Mesenchymal stem cell (in vitro differentiated cells and primary cell): Measurements from ENCODE around the gene RPS6KA2.

Experiments
- DNase-seq: peaks from one replicate; pipeline ENCODE4 v3.0.0-alpha.2; 2013
- H2AFZ ChIP-seq: one replicate; pipeline ENCODE4 v1.6.1; 2013; ENCODE audit warnings: low read depth, mild to moderate bottlenecking, control low read depth, inconsistent platforms, low read length, moderate library complexity
- H2AK5ac ChIP-seq: 2 replicates; pipeline ENCODE4 v1.6.1; 2013; ENCODE audit warnings: low read length, moderate library complexity, mild to moderate bottlenecking, inconsistent platforms; ENCODE audit not compliant: severe bottlenecking
- H2BK120ac ChIP-seq: one replicate; pipeline ENCODE4 v1.6.1; 2013; ENCODE audit warnings: low read depth, mild to moderate bottlenecking, inconsistent platforms, low read length, moderate library complexity
- H2BK12ac ChIP-seq, 2 experiments: one replicate each; pipeline ENCODE4 v1.6.1; 2013; ENCODE audit warnings: inconsistent platforms in 2 of 2, low read length in 2 of 2, mild to moderate bottlenecking in 2 of 2, moderate library complexity in 2 of 2, control low read depth in 1 of 2
- H2BK15ac ChIP-seq: one replicate; pipeline ENCODE4 v1.6.1; 2013; ENCODE audit warnings: mild to moderate bottlenecking, low read depth, inconsistent platforms; ENCODE audit not compliant: poor library complexity, severe bottlenecking
- H2BK5ac ChIP-seq: 2 replicates; pipeline ENCODE4 v1.6.1; 2013; ENCODE audit warnings: low read depth, mild to moderate bottlenecking, low read length, control low read depth, inconsistent platforms; ENCODE audit not compliant: poor library complexity, severe bottlenecking
- H3K14ac ChIP-seq, 2 experiments: one replicate each; pipeline ENCODE4 v1.6.1; 2013; ENCODE audit warnings: inconsistent platforms in 2 of 2, low read length in 2 of 2, control low read depth in 1 of 2, mild to moderate bottlenecking in 1 of 2, moderate library complexity in 1 of 2
- H3K18ac ChIP-seq, 2 experiments: one replicate each; pipeline ENCODE4 v1.6.1; 2013; ENCODE audit warnings: inconsistent platforms in 2 of 2, low read length in 2 of 2, control low read depth in 1 of 2, low read depth in 1 of 2, mild to moderate bottlenecking in 1 of 2
- H3K23ac ChIP-seq, 2 experiments: one replicate each; pipeline ENCODE4 v1.6.1; 2013; ENCODE audit warnings: inconsistent platforms in 2 of 2, low read length in 2 of 2, mild to moderate bottlenecking in 2 of 2, moderate library complexity in 2 of 2, control low read depth in 1 of 2
- H3K27ac ChIP-seq: 2 replicates; pipeline ENCODE4 v1.5.1; 2013; ENCODE audit warnings: mild to moderate bottlenecking, moderate library complexity, low read length, control low read depth, inconsistent platforms; ENCODE audit not compliant: poor library complexity, severe bottlenecking
- H3K27me3 ChIP-seq, 2 experiments: 2 replicates each; pipeline versions ENCODE4 v1.6.1 to v1.7.0; 2013; ENCODE audit warnings: low read length in 2 of 2, mild to moderate bottlenecking in 2 of 2, moderate library complexity in 2 of 2, control low read depth in 1 of 2, inconsistent platforms in 1 of 2; ENCODE audit not compliant: control insufficient read depth in 1 of 2, insufficient read depth in 1 of 2
- H3K36me3 ChIP-seq, 2 experiments: 2 replicates each; pipeline versions ENCODE4 v1.6.1 to v1.7.0; 2013; ENCODE audit warnings: low read length in 2 of 2, control low read depth in 1 of 2, inconsistent platforms in 1 of 2, low read depth in 1 of 2, mild to moderate bottlenecking in 1 of 2; ENCODE audit not compliant: insufficient read depth in 2 of 2, control insufficient read depth in 1 of 2
- H3K4ac ChIP-seq, 2 experiments: one replicate each; pipeline ENCODE4 v1.6.1; 2013; ENCODE audit warnings: inconsistent platforms in 2 of 2, low read length in 2 of 2, mild to moderate bottlenecking in 2 of 2, moderate library complexity in 2 of 2, control low read depth in 1 of 2, low read depth in 1 of 2
- H3K4me1 ChIP-seq: 2 replicates; pipeline ENCODE4 v1.6.1; 2013; ENCODE audit warnings: low read depth, low read length, control low read depth; ENCODE audit not compliant: control insufficient read depth, insufficient read depth
- H3K4me2 ChIP-seq: 2 replicates; pipeline ENCODE4 v1.6.1; 2013; ENCODE audit warnings: low read length, mild to moderate bottlenecking, inconsistent platforms; ENCODE audit not compliant: poor library complexity, severe bottlenecking
- H3K4me3 ChIP-seq, 2 experiments: 2 replicates each; pipeline versions ENCODE4 v1.5.1 to v1.7.0; 2013; ENCODE audit warnings: low read length in 2 of 2, mild to moderate bottlenecking in 2 of 2, control low read depth in 1 of 2, low read depth in 1 of 2; ENCODE audit not compliant: insufficient read depth in 1 of 2
- H3K79me1 ChIP-seq: replicated peaks from 2 replicates; pipeline ENCODE4 v1.6.1; 2013; ENCODE audit warnings: mild to moderate bottlenecking, control low read depth, low read length, inconsistent platforms; ENCODE audit not compliant: poor library complexity, severe bottlenecking
- H3K9ac ChIP-seq: 2 replicates; pipeline ENCODE4 v1.7.0; 2013; ENCODE audit warnings: mild to moderate bottlenecking, low read length, moderate library complexity
- H3K9me3 ChIP-seq: 2 replicates; pipeline ENCODE4 v1.7.0; 2013; ENCODE audit warnings: mild to moderate bottlenecking, low read length; ENCODE audit not compliant: control insufficient read depth
- H4K8ac ChIP-seq: one replicate; pipeline ENCODE4 v1.6.1; 2013; ENCODE audit warnings: inconsistent platforms, mild to moderate bottlenecking, low read length, moderate library complexity
- H4K91ac ChIP-seq: one replicate; pipeline ENCODE4 v1.6.1; 2013; ENCODE audit warnings: mild to moderate bottlenecking, low read length, inconsistent platforms
- WGBS: methylation state at CpG from one replicate; pipeline ENCODE4 v1.1.7; 2013; ENCODE audit warnings: mixed read lengths; 5-methylcytosine and 5-hydroxymethylcytosine counted together

RPS6KA2 gene

GRCh38 chr6:166438211-166438861, 188.7 kb downstream of the RPS6KA2 start:
- H3K27me3 ChIP-seq, result no peaks in the 10 kb centered on the region

GRCh38 chr6:166437661-166438060, 189.4 kb downstream of the RPS6KA2 start:
- Histone ChIP-seq H2BK15ac (no peak overlapping the region), H3K23ac (no peak overlapping the region), H4K91ac (no peak overlapping the region), H3K4me2 (no peak overlapping the region), H3K14ac (no peak overlapping the region), H2AK5ac (no peak overlapping the region), H2AFZ (no peak overlapping the region), H3K18ac (no peak overlapping the region), H2BK120ac (no peak overlapping the region), H3K36me3 (peaks cover 0 to 5% of the 10 kb centered on the region in 2 experiments), H3K4ac (no peak overlapping the region), H3K4me1 (no peaks in the 10 kb centered on the region), H2BK5ac (no peak overlapping the region), H2BK12ac (no peak overlapping the region), H3K27ac (no peak overlapping the region), H3K9me3 (no peaks in the 10 kb centered on the region), H3K79me1 (no peaks in the 10 kb centered on the region), H3K27me3 (no peaks in the 10 kb centered on the region), H4K8ac (no peak overlapping the region), H3K9ac (no peak overlapping the region), H3K4me3 (no peak overlapping the region)
- DNase-seq, result no peak
- WGBS, result 95% methylated on average over 14 of the region's 15 CpGs

More at GRCh38 chr6:166438211-166438861, 188.7 kb downstream of the RPS6KA2 start:
- no peak overlapping the region for H2BK120ac ChIP-seq
- no peak overlapping the region for H3K9ac ChIP-seq
- no peak overlapping the region for H3K4ac ChIP-seq
- H3K4me1 ChIP-seq, result no peaks in the 10 kb centered on the region
- no peaks in the 10 kb centered on the region for H3K79me1 ChIP-seq
- H4K91ac ChIP-seq, result no peak overlapping the region
- no peak overlapping the region for H3K14ac ChIP-seq
- no peak for DNase-seq
- WGBS, result 96% methylated on average over 16 of the region's 16 CpGs
- H2BK5ac ChIP-seq, result no peak overlapping the region
- no peak overlapping the region for H2AFZ ChIP-seq
- H4K8ac ChIP-seq, result no peak overlapping the region
- H3K27ac ChIP-seq, result no peak overlapping the region
- H3K9me3 ChIP-seq, result no peaks in the 10 kb centered on the region
- H2AK5ac ChIP-seq, result no peak overlapping the region
- H2BK12ac ChIP-seq, result no peak overlapping the region
- H3K4me3 ChIP-seq, result no peak overlapping the region
- no peak overlapping the region for H3K4me2 ChIP-seq
- no peak overlapping the region for H3K18ac ChIP-seq
- peaks cover 0 to 5% of the 10 kb centered on the region in 2 experiments for H3K36me3 ChIP-seq
- H3K23ac ChIP-seq, result no peak overlapping the region
- H2BK15ac ChIP-seq, result no peak overlapping the region

GRCh38 chr6:166436195-166437139, 190.6 kb downstream of the RPS6KA2 start:
- Histone ChIP-seq H3K4me2 (no peak overlapping the region), H3K4ac (no peak overlapping the region), H2BK120ac (no peak overlapping the region), H3K9me3 (no peaks in the 10 kb centered on the region), H3K9ac (no peak overlapping the region), H3K4me3 (no peak overlapping the region), H4K91ac (no peak overlapping the region), H2BK12ac (peak overlapping the region in 1 of 2 experiments; percentile 29), H3K18ac (no peak overlapping the region), H3K14ac (no peak overlapping the region), H4K8ac (no peak overlapping the region), H2BK15ac (no peak overlapping the region), H2AK5ac (no peak overlapping the region), H3K36me3 (peaks cover 0 to 4% of the 10 kb centered on the region in 2 experiments), H3K79me1 (no peaks in the 10 kb centered on the region), H3K23ac (no peak overlapping the region), H3K4me1 (no peaks in the 10 kb centered on the region), H3K27ac (no peak overlapping the region), H2AFZ (no peak overlapping the region), H2BK5ac (no peak overlapping the region), H3K27me3 (no peaks in the 10 kb centered on the region)
- WGBS, result 94% methylated on average over 21 of the region's 24 CpGs
- DNase-seq, result no peak

- peak overlapping the region in 1 of 2 experiments; percentile 23 for H3K14ac ChIP-seq
- H2BK12ac ChIP-seq, result no peak overlapping the region
- H4K8ac ChIP-seq, result no peak overlapping the region
- no peak for DNase-seq
- H3K23ac ChIP-seq, result no peak overlapping the region
- no peak overlapping the region for H4K91ac ChIP-seq
- no peak overlapping the region for H2AFZ ChIP-seq
- H3K27me3 ChIP-seq, result no peaks in the 10 kb centered on the region
- peaks cover 0 to 4% of the 10 kb centered on the region in 2 experiments for H3K36me3 ChIP-seq
- no peak overlapping the region for H3K18ac ChIP-seq
- WGBS, result 77% methylated on average over 10 of the region's 10 CpGs
- no peak overlapping the region for H3K27ac ChIP-seq
- H3K9ac ChIP-seq, result no peak overlapping the region
- H3K4me2 ChIP-seq, result no peak overlapping the region
- H2BK15ac ChIP-seq, result no peak overlapping the region
- H3K4me1 ChIP-seq, result no peaks in the 10 kb centered on the region
- H3K4me3 ChIP-seq, result no peak overlapping the region
- H3K79me1 ChIP-seq, result no peaks in the 10 kb centered on the region
- no peak overlapping the region for H2BK120ac ChIP-seq
- H3K4ac ChIP-seq, result no peak overlapping the region
- no peak overlapping the region for H2BK5ac ChIP-seq
- no peaks in the 10 kb centered on the region for H3K9me3 ChIP-seq
- H2AK5ac ChIP-seq, result no peak overlapping the region
These were observed 191.5 kb downstream of the RPS6KA2 start for GRCh38 chr6:166435574-166435973.
